H1 (cell line): Measurements from ENCODE around the gene SLC66A1. TPM values are rescaled to one million over a fixed set of nuclear protein-coding genes. Genes with fewer than 3 reads are reported as not detected.
A peak's percentile ranks its signal among the peaks of the same experiment; 100 is the strongest.
"Not testable (repeated sequence)": the region's sequence is repeated elsewhere in the genome, so short reads cannot be mapped to it uniquely, and the experiment has no call there.

Source experiments
- CTCF ChIA-PET: fragments of 300-600 bp; sonication (Branson Sonifier 250); formaldehyde crosslinking; loops from one replicate; lab custom pipeline; 2021; ENCODE audit not compliant: partially characterized antibody; lab: Charles Lee
- POLR2A ChIA-PET: fragments of 300-600 bp; sonication (Branson Sonifier 250); formaldehyde crosslinking; loops from one replicate; lab custom pipeline; 2021; ENCODE audit warnings: inconsistent platforms; ENCODE audit not compliant: partially characterized antibody; lab: Charles Lee
- DNase-seq, 2 experiments: peaks; one replicate each; pipeline versions ENCODE4 v3.0.0 to v3.0.0-alpha.2; 2010 to 2022; ENCODE audit warnings: low spot score in 2 of 2, low read depth in 1 of 2, mixed read lengths in 1 of 2
- FAIRE-seq: peaks from 2 replicates; lab custom pipeline; 2011; peaks lifted over from hg19 to GRCh38; lab: Jason Lieb, UNC
- H2AFZ ChIP-seq: 2 replicates; pipeline ENCODE4 v1.8.1; 2012; ENCODE audit warnings: low read length, inconsistent platforms
- H2AK5ac ChIP-seq: 2 replicates; pipeline ENCODE4 v1.6.1; 2013; ENCODE audit warnings: low read depth, low read length
- H2BK120ac ChIP-seq: replicated peaks from 2 replicates; pipeline ENCODE3; 2013; ENCODE audit warnings: low read depth, low read length, inconsistent platforms
- H2BK12ac ChIP-seq: 2 replicates; pipeline ENCODE4 v1.6.1; 2013; ENCODE audit warnings: low read depth, low read length
- H2BK15ac ChIP-seq: 2 replicates; pipeline ENCODE4 v1.6.1; 2013; ENCODE audit warnings: low read length
- H2BK20ac ChIP-seq: 2 replicates; pipeline ENCODE4 v1.6.1; 2013; ENCODE audit warnings: low read length
- H2BK5ac ChIP-seq: 2 replicates; pipeline ENCODE4 v1.6.1; 2013; ENCODE audit warnings: low read depth, low read length
- H3K14ac ChIP-seq: 2 replicates; pipeline ENCODE4 v1.6.1; 2013; ENCODE audit warnings: inconsistent platforms; ENCODE audit not compliant: insufficient read length
- H3K18ac ChIP-seq: 2 replicates; pipeline ENCODE4 v1.6.1; 2013; ENCODE audit warnings: low read length; ENCODE audit errors: extremely low read depth
- H3K23ac ChIP-seq: 2 replicates; pipeline ENCODE4 v1.6.1; 2013; ENCODE audit warnings: inconsistent platforms; ENCODE audit not compliant: insufficient read length
- H3K23me2 ChIP-seq: 2 replicates; pipeline ENCODE4 v1.6.1; 2013; ENCODE audit warnings: low read depth, low read length
- H3K27ac ChIP-seq: 2 replicates; pipeline ENCODE4 v1.6.1; 2011; ENCODE audit warnings: low read depth, low read length, inconsistent platforms
- H3K27me3 ChIP-seq, 4 experiments: replicated peaks in 1 of 4; 1 replicate in 1 of 4; 2 replicates in 3 of 4; pipeline versions ENCODE4 v1.6.1 to v1.8.1; 2011 to 2013; ENCODE audit warnings: low read length in 3 of 4, mild to moderate bottlenecking in 3 of 4, inconsistent platforms in 2 of 4, mixed read lengths in 2 of 4, moderate library complexity in 1 of 4; ENCODE audit not compliant: control insufficient read depth in 3 of 4, insufficient read depth in 3 of 4; ENCODE audit errors: extremely low read depth in 1 of 4
- H3K36me3 ChIP-seq, 4 experiments: 2 replicates each; pipeline versions ENCODE4 v1.6.1 to v1.8.1; 2011 to 2013; ENCODE audit warnings: mild to moderate bottlenecking in 4 of 4, low read length in 3 of 4, moderate library complexity in 2 of 4, control low read depth in 1 of 4, inconsistent platforms in 1 of 4; ENCODE audit not compliant: insufficient read depth in 4 of 4, control insufficient read depth in 2 of 4
- H3K4ac ChIP-seq: replicated peaks from 2 replicates; pipeline ENCODE3; 2013; ENCODE audit warnings: low read length, low read depth, mixed read lengths, inconsistent platforms; ENCODE audit not compliant: insufficient read length
- H3K4me1 ChIP-seq, 4 experiments: replicated peaks in 1 of 4; 1 replicate in 1 of 4; 2 replicates in 3 of 4; pipeline versions ENCODE4 v1.6.1 to v1.8.1; 2011 to 2013; ENCODE audit warnings: low read length in 3 of 4, inconsistent platforms in 2 of 4, mixed read lengths in 1 of 4; ENCODE audit not compliant: insufficient read depth in 4 of 4, control insufficient read depth in 3 of 4
- H3K4me2 ChIP-seq, 2 experiments: 2 replicates each; pipeline versions ENCODE4 v1.6.1 to v1.8.1; 2011 to 2013; ENCODE audit warnings: low read depth in 2 of 2, low read length in 2 of 2, control low read depth in 1 of 2, inconsistent platforms in 1 of 2, mild to moderate bottlenecking in 1 of 2; ENCODE audit not compliant: insufficient read depth in 1 of 2
- H3K4me3 ChIP-seq, 4 experiments: fragments of 200-600, 300-600 bp in 1 of 4; sonication (generic), shearing (Covaris generic), sonication (Bioruptor Twin) in 1 of 4; 2 replicates each; pipeline versions ENCODE4 v1.5.1 to v1.8.1; 2011 to 2016; ENCODE audit warnings: low read length in 4 of 4, low read depth in 3 of 4, control low read depth in 2 of 4, inconsistent platforms in 2 of 4, mild to moderate bottlenecking in 2 of 4, mixed read lengths in 1 of 4, moderate library complexity in 1 of 4; ENCODE audit not compliant: insufficient read depth in 2 of 4; ENCODE audit errors: extremely low read depth in 1 of 4
- H3K56ac ChIP-seq: replicated peaks from 2 replicates; pipeline ENCODE3; 2013; ENCODE audit warnings: low read depth, mild to moderate bottlenecking, mixed read lengths, low read length, inconsistent platforms; ENCODE audit not compliant: insufficient read length
- H3K79me1 ChIP-seq: 2 replicates; pipeline ENCODE4 v1.6.1; 2013; ENCODE audit warnings: low read depth, low read length, control low read depth
- H3K79me2 ChIP-seq, 2 experiments: 2 replicates each; pipeline versions ENCODE4 v1.6.1 to v1.8.1; 2012 to 2013; ENCODE audit warnings: low read length in 2 of 2, mild to moderate bottlenecking in 2 of 2, inconsistent platforms in 1 of 2; ENCODE audit not compliant: insufficient read depth in 2 of 2, control insufficient read depth in 1 of 2
- H3K9ac ChIP-seq, 4 experiments: replicated peaks in 1 of 4; 1 replicate in 1 of 4; 2 replicates in 3 of 4; pipeline versions ENCODE4 v1.6.1 to v1.8.1; 2011 to 2013; ENCODE audit warnings: low read depth in 3 of 4, low read length in 3 of 4, control low read depth in 2 of 4, mild to moderate bottlenecking in 2 of 4, moderate library complexity in 2 of 4, inconsistent platforms in 1 of 4; ENCODE audit errors: extremely low read depth in 1 of 4
- H3K9me3 ChIP-seq, 2 experiments: 2 replicates each; pipeline versions ENCODE4 v1.6.1 to v1.8.1; 2012 to 2013; ENCODE audit warnings: mild to moderate bottlenecking in 2 of 2, moderate library complexity in 2 of 2, control low read depth in 1 of 2, inconsistent platforms in 1 of 2, low read depth in 1 of 2, low read length in 1 of 2, mixed read lengths in 1 of 2; ENCODE audit not compliant: insufficient read depth in 2 of 2
- H4K20me1 ChIP-seq, 2 experiments: replicated peaks in 1 of 2; 2 replicates each; pipeline versions ENCODE3 to v1.8.1; 2011 to 2013; ENCODE audit warnings: inconsistent platforms in 2 of 2, low read length in 2 of 2, mild to moderate bottlenecking in 1 of 2; ENCODE audit not compliant: insufficient read depth in 2 of 2, control insufficient read depth in 1 of 2
- H4K5ac ChIP-seq: 2 replicates; pipeline ENCODE4 v1.6.1; 2013; ENCODE audit warnings: low read length, low read depth, mixed read lengths, inconsistent platforms; ENCODE audit not compliant: insufficient read length
- H4K8ac ChIP-seq: 2 replicates; pipeline ENCODE4 v1.8.0; 2013; ENCODE audit warnings: mild to moderate bottlenecking, moderate library complexity, low read length, inconsistent platforms; ENCODE audit not compliant: insufficient read depth; ENCODE audit errors: extremely low read depth
- H4K91ac ChIP-seq: replicated peaks from 2 replicates; pipeline ENCODE3; 2013; ENCODE audit warnings: low read length, mixed read lengths, inconsistent platforms; ENCODE audit not compliant: insufficient read length
- WGBS, 2 experiments: shearing (Covaris generic) in 1 of 2; methylation state at CpG; one replicate each; pipeline versions ENCODE4 v1.1.6 to v1.1.7; 2013 to 2015; ENCODE audit warnings: low lambda C conversion rate in 2 of 2, mixed read lengths in 2 of 2, inconsistent platforms in 1 of 2, low coverage in 1 of 2, missing lambda C conversion rate in 1 of 2; ENCODE audit not compliant: insufficient replicate concordance in 2 of 2, insufficient coverage in 1 of 2, insufficient read length in 1 of 2; ENCODE audit errors: extremely low coverage in 1 of 2, missing lambda C conversion rate in 1 of 2; 5-methylcytosine and 5-hydroxymethylcytosine counted together
- polyA plus RNA-seq, 7 experiments: library from polyadenylated mRNA; depleted of rRNA in 3 of 7; stranded (reverse) in 5 of 7; unstranded in 2 of 7; fragments of >200 nt in 5 of 7; fragments of 200-250 nt in 2 of 7; gene quantifications; 1 replicate in 5 of 7; 2 replicates in 1 of 7; 4 replicates in 1 of 7; pipeline versions ENCODE4 v1.2.1 to v1.2.3, GENCODE V29; 2011 to 2013; ENCODE audit warnings: missing spikeins in 2 of 7, mixed read lengths in 2 of 7
- total RNA-seq: library from RNA; stranded (reverse); fragmentation: NEBNext Ultra II Directional; extraction: Animal tissue kit (Norgen Biotek cat#: 25700); gene quantifications from 2 replicates; pipeline ENCODE4 v1.2.1, GENCODE V29; 2021

The SLC66A1 gene
- total and polyA plus RNA-seq, 2 of the 8 experiments (the other 6 are each of a cell fraction or from before 2014, with no cell fraction given): 16.8 to 27.9 TPM

DNA sequence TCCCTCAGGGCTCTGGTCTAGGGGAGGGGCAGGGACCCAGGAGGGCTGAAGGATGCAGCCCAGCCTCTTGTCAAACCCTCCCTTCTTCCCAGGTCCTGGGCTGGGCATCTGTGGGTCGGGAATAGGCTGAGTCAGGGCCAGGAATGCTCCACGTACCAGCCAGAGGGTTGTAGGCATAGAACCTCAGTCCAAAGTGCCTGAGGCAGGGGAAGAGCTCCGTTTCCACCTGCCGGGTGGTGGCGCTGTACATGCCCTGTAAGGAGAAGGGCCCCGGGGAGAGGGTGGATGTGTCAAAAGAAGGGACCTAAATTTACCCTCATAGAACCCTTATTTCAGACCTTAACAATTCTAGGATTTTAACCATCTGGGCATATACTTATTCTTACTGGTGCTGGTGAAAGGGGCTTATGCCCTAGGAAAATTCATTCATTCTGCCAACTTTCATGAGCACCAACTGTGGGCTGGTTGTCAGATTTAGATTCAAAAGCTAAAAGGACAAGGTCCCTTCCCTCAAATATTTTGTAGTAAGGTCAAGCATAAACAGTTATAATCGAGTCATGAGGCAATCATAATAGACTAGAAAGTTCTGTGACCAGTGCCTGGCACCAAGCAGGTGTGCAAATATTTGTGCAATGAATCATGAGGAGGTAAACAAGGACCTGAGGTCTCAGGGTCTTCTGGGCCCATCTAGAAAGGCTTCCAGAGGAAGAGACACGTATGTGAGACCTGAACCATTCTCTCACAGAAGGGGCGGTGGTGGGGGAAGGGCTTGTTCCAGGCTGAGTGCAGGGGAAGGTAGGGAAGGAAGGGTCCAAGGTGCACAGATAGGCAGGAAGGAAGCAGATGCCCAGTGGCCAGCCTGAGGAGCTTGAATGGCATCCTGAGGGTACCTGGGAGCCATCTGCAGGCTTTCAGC, 42.4 kb upstream of the SLC66A1 start:
- H3K4ac ChIP-seq, H3K4me1 ChIP-seq, H3K9ac ChIP-seq, H3K27me3 ChIP-seq, H3K23me2 ChIP-seq, H3K14ac ChIP-seq, H2BK120ac ChIP-seq, H2BK20ac ChIP-seq, H3K9me3 ChIP-seq, H4K8ac ChIP-seq, H3K79me1 ChIP-seq, H4K91ac ChIP-seq, H2AK5ac ChIP-seq, DNase-seq, H3K36me3 ChIP-seq, H2BK15ac ChIP-seq, H3K56ac ChIP-seq, H2AFZ ChIP-seq, H4K20me1 ChIP-seq, H3K4me3 ChIP-seq, H3K27ac ChIP-seq, H3K23ac ChIP-seq, H3K18ac ChIP-seq, H4K5ac ChIP-seq, H3K4me2 ChIP-seq, H3K79me2 ChIP-seq, H2BK12ac ChIP-seq, H2BK5ac ChIP-seq: not testable (repeated sequence)
- 93% methylated on average over 9 of the region's 9 CpGs; no CpG with 5 or more reads in 1 of the 2 experiments for whole genome bisulfite sequencing, 2 experiments
- CTCF ChIA-PET: interaction anchor here (0.7 kb wide), 1 partner anchor 14 kb away, joined by 3 read pairs; no protein-coding TSS in a partner anchor
- POLR2A ChIA-PET: interaction anchor here (1.5 kb wide), 1 partner anchor 18 kb away, joined by 7 read pairs; the partner anchor contains the start of genes EMC1 and MRTO4
- FAIRE-seq: peak; percentile 39
